Heart right ventricle (tissue), 16 donors: Measurements from ENCODE around the gene SF3B1. TPM values are rescaled to one million over a fixed set of nuclear protein-coding genes. Genes with fewer than 3 reads are reported as not detected.
A peak's percentile ranks its signal among the peaks of the same experiment; 100 is the strongest.

ENCODE experiments used
- ATAC-seq, 8 donors: fragments of 200-7000 bp; cut with Tn5 transposase; one replicate each; pipeline ENCODE4 v1.9.1; 2020; ENCODE audit warnings: mild to moderate bottlenecking in 8 of 8, moderate library complexity in 8 of 8, moderate number of reproducible peaks in 1 of 8
- DNase-seq, 2 donors: peaks; one replicate each; pipeline ENCODE4 v3.0.0-alpha.2; 2020
- H3K27ac ChIP-seq, 10 donors: fragments of 200-600 bp; sonication (generic) in 2 of 10; one replicate each; pipeline versions ENCODE4 v1.5.0 to v1.8.0; 2020 to 2022; ENCODE audit warnings: mild to moderate bottlenecking in 3 of 10
- H3K27me3 ChIP-seq, 7 donors: fragments of 200-600 bp; one replicate each; pipeline ENCODE4 v1.8.0; 2021 to 2022; ENCODE audit warnings: mild to moderate bottlenecking in 2 of 7
- H3K36me3 ChIP-seq, 9 donors: fragments of 200-600 bp; sonication (generic) in 1 of 9; one replicate each; pipeline versions ENCODE4 v1.5.0 to v1.8.0; 2020 to 2022; ENCODE audit warnings: mild to moderate bottlenecking in 2 of 9
- H3K4me1 ChIP-seq, 9 donors: fragments of 200-600 bp; sonication (generic) in 1 of 9; one replicate each; pipeline versions ENCODE4 v1.5.0 to v1.8.0; 2020 to 2022; ENCODE audit warnings: mild to moderate bottlenecking in 4 of 9
- H3K4me3 ChIP-seq, 10 donors: fragments of 200-600 bp; sonication (generic) in 2 of 10; one replicate each; pipeline versions ENCODE4 v1.5.0 to v1.8.0; 2020 to 2022; ENCODE audit warnings: mild to moderate bottlenecking in 7 of 10, moderate library complexity in 2 of 10
- H3K9me3 ChIP-seq, 11 donors: fragments of 200-600 bp in 10 of 11; sonication (generic) in 2 of 11; one replicate each; pipeline versions ENCODE4 v1.5.0 to v1.8.0; 2013 to 2022; ENCODE audit warnings: mild to moderate bottlenecking in 2 of 11, control low read depth in 1 of 11, moderate library complexity in 1 of 11
- WGBS, 2 donors: extraction: QIAGEN DNeasy Blood & Tissue Kit; methylation state at CpG; one replicate each; pipeline ENCODE4 v1.1.7; 2013; ENCODE audit warnings: inconsistent platforms in 1 of 2; 5-methylcytosine and 5-hydroxymethylcytosine counted together
- intact Hi-C, 10 donors: fragments of 100-400 bp; cut with DNase I; formaldehyde crosslinking; loops; one replicate each; pipeline versions ENCODE4 v1.11.1 to v1.14.2; 2022
- polyA plus RNA-seq, 2 donors: library from polyadenylated mRNA; stranded (reverse); fragments of 200-250 nt; gene quantifications; one replicate each; pipeline ENCODE4 v1.2.3, GENCODE V29; 2013
- total RNA-seq, 10 donors: library from RNA; stranded (reverse); fragmentation: NEBNext Ultra II Directional in 3 of 10; extraction: Animal tissue kit (Norgen Biotek cat#: 25700) in 3 of 10; gene quantifications; one replicate each; pipeline versions ENCODE4 v1.2.1 to v1.2.4, GENCODE V29; 2021 to 2023
- TF ChIP-seq, protein P1 (sequence below), 9 donors: fragments of 200-600 bp; sonication (generic) in 2 of 9; IDR thresholded peaks; one replicate each; pipeline versions ENCODE4 v1.5.0 to v1.8.0; 2021 to 2022; ENCODE audit warnings: antibody characterized with exemption in 9 of 9, mild to moderate bottlenecking in 5 of 9, moderate library complexity in 1 of 9
- donor health status: Arrhythmogenic right ventricular cardiomyopathy.
- donor health status: ischemic (EF 13 %, LVEDD 7.1; RV severe dilation, severe dysfunction).
- donor health status: healthy with polysubstance abuse.
- donor health status: DM: no; HTN: yes; CAD: no.
- donor health status: DM: no; HTN: no; CAD: no.
- donor health status: ischemic (EF 25% LVEDD 6.9; RV normal size, moderate dysfunction).
- donor health status: ischemic (EF 25% LVEDD 5.7; RV mildly dilated, moderate dysfunction).
- donor health status: healthy.
- donor health status: DM: yes; HTN: yes; CAD: no.
- donor health status: Ischemic cardiomyopathy.
- donor health status: ischemic (EF 35%, LVEDD 5.7; RV mildly dilated, moderate dysfunction).
- donor health status: nonischemic (EF 11% LVEDD 7.7; RV severe dilation, severe dysfunction).
- donor health status: DM: yes; HTN: yes; CAD: no.
- donor health status: PGD.
- donor health status: ischemic (EF 29% LVEDD 5.4; RV normal size, mild dysfunction).
- donor health status: nonischemic (EF 23%, LVEDD 6.1; RV moderate dilation, normal function).

SF3B1 gene
- total and polyA plus RNA-seq, 12 donors, result 103 to 206 (median 151) TPM

DNA sequence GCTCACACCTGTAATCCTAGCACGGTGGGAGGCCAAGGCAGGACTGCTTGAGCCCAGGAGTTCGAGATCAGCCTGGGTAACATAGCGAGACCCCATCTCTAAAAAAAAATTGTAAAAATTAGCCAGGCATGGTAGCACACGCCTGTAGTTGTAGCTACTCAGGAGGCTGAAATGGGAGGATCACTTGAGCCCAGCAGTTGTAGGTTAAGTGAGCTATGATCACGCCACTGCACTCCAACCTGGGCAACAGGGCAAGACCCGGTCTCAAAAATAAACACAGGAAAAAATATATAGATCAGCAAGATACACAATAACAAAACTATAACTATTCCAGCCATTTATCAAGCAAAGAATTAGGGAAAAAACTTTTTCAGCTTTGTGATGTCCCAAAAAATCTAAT is 3.0 kb downstream of the SF3B1 start:
- Histone ChIP-seq H3K9me3 (no peaks in the 10 kb centered on the region), H3K27ac (peak overlapping the region in 1 of 10 donors; percentile 4), H3K36me3 (peaks cover 0 to 22% (median 0%) of the 10 kb centered on the region in 9 donors), H3K4me3 (peak overlapping the region in 2 of 10 donors; percentile 78 to 83), H3K4me1 (peaks cover 14 to 79% (median 76%) of the 10 kb centered on the region in 9 donors), H3K27me3 (no peaks in the 10 kb centered on the region)
- intact Hi-C loops, result loop anchor here in 4 of 10 donors (10.0 kb wide), 2 partner anchors 63 to 273 kb away; partner anchors contain the start of genes HSPD1 (in 2 of the 4) and MARS2 (in 2 of the 4)
- TF ChIP-seq, protein P1, sequence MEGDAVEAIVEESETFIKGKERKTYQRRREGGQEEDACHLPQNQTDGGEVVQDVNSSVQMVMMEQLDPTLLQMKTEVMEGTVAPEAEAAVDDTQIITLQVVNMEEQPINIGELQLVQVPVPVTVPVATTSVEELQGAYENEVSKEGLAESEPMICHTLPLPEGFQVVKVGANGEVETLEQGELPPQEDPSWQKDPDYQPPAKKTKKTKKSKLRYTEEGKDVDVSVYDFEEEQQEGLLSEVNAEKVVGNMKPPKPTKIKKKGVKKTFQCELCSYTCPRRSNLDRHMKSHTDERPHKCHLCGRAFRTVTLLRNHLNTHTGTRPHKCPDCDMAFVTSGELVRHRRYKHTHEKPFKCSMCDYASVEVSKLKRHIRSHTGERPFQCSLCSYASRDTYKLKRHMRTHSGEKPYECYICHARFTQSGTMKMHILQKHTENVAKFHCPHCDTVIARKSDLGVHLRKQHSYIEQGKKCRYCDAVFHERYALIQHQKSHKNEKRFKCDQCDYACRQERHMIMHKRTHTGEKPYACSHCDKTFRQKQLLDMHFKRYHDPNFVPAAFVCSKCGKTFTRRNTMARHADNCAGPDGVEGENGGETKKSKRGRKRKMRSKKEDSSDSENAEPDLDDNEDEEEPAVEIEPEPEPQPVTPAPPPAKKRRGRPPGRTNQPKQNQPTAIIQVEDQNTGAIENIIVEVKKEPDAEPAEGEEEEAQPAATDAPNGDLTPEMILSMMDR (IDR thresholded peaks at IDR 0.05), result no peak
- 59 to 65% methylated on average over 6 of the region's 6 CpGs for WGBS, 2 donors
- ATAC-seq (no peak), DNase-seq (no peak)

DNA sequence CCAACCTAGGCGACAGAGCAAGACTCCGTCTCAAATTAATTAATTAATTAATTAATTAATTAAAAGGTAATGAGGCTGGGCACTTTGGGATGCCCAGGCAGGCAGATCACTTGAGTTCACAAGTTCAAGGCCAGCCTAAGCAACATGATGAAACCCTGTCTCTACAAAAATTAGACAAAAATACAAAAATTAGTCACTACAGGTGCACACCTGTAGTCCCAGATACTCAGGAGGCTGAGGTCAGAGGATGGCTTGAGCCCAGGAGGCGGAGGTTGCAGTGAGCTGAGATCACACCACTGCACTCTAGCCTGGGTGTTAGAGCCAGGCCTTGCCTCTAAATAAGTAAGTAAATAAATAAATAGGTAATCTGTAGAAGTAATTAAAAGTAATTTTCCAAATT is 6.8 kb downstream of the SF3B1 start:
- DNase-seq (no peak), ATAC-seq (no peak)
- H3K4me1 ChIP-seq, result peaks cover 12 to 99% (median 80%) of the 10 kb centered on the region in 9 donors
- H3K9me3 ChIP-seq, result no peaks in the 10 kb centered on the region
- 95% methylated on average over 3 of the region's 3 CpGs for WGBS, 2 donors
- no peak overlapping the region for H3K4me3 ChIP-seq
- no peaks in the 10 kb centered on the region for H3K27me3 ChIP-seq
- no peak overlapping the region for H3K27ac ChIP-seq
- TF ChIP-seq, protein P1 (IDR thresholded peaks at IDR 0.05), result no peak
- peaks cover 0 to 36% (median 7%) of the 10 kb centered on the region in 9 donors for H3K36me3 ChIP-seq
- intact Hi-C loops, result loop anchor here in 2 of 10 donors (5.0 kb wide), 2 partner anchors 34 to 571 kb away; no protein-coding TSS in a partner anchor

DNA sequence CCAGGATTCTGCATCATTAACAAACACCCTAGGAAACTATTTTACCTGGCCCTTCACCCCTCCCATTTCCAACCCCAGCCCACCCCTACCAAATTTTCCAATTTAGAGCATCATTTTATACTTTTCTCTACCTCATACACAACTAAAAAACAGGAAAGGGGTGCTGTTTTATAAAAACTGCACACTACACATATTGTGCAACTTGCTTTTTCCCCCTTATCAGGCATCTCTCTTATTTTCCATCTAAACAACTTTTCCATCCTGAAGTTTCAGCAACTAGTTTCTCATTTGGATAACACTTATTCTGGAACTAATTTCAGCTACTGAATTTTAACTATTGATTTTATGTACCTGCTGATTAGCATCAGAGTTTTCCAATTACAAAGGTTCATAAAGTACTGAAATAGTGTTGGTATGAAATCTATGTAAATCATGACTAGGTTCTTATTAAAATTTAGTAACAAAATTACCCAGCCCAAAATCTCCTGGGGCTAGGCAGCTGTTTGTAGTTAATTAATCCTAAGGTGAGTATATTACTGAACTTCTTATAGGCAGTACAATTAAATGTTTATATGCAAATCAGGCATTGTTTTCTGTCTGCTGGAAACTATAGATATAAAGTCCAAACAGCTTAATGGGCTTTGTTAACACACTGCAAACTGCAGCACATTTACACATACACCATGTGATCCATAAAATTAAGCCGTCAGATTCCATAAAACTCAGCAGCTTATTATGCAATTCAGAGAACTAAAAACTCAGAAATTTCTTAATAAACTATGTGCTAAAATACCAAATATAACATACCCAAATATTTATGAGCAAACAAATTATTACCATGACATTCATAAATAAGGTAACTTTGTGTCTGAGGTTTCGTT is 7.9 kb downstream of the SF3B1 start:
- peaks cover 3 to 99% (median 72%) of the 10 kb centered on the region in 9 donors for H3K4me1 ChIP-seq
- intact Hi-C loops, result loop anchor here in 2 of 10 donors (5.0 kb wide), 2 partner anchors 35 to 570 kb away; no protein-coding TSS in a partner anchor
- no peak for ATAC-seq
- no peak for DNase-seq
- no peak overlapping the region for H3K27ac ChIP-seq
- peaks cover 0 to 47% (median 11%) of the 10 kb centered on the region in 9 donors for H3K36me3 ChIP-seq
- WGBS, 2 donors, result 65 to 75% methylated on average over 2 of the region's 2 CpGs
- H3K9me3 ChIP-seq, result no peaks in the 10 kb centered on the region
- TF ChIP-seq, protein P1 (IDR thresholded peaks at IDR 0.05), result no peak
- no peaks in the 10 kb centered on the region for H3K27me3 ChIP-seq
- H3K4me3 ChIP-seq, result no peak overlapping the region

DNA sequence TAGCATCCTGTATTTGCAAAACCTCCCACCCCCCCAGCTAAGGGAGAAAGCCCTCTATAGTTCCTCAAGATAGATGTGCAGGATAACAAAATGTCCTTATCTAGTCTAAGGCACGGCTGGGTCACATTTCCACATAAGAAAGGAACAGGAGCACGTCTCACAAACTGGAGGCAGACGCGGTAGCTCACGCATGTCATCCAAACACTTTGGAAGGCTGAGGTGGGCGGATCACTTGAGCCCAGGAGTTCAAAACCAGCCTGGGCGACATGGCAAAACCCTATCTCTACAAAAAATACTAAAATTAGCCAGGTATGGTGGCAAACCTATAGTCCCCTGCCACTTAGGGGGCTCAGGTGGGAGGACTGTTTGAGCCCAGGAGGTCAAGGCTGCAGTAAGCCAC is 9.3 kb downstream of the SF3B1 start:
- TF ChIP-seq, protein P1 (IDR thresholded peaks at IDR 0.05), result no peak
- H3K27ac ChIP-seq, result peak overlapping the region in 1 of 10 donors; percentile 7
- WGBS, 2 donors, result 38 to 41% methylated on average over 7 of the region's 7 CpGs
- intact Hi-C loops, result loop anchor here in 2 of 10 donors (5.0 kb wide), 2 partner anchors 37 to 568 kb away; no protein-coding TSS in a partner anchor
- DNase-seq (no peak), ATAC-seq (peak in 1 of 8 donors; percentile 22)
- H3K4me3 ChIP-seq, result no peak overlapping the region
- no peaks in the 10 kb centered on the region for H3K9me3 ChIP-seq
- H3K4me1 ChIP-seq, result peaks cover 3 to 97% (median 65%) of the 10 kb centered on the region in 9 donors
- H3K36me3 ChIP-seq, result peaks cover 0 to 61% (median 11%) of the 10 kb centered on the region in 9 donors
- H3K27me3 ChIP-seq, result no peaks in the 10 kb centered on the region
